MCF 10A (cell line): Measurements from ENCODE around the gene DPEP1. TPM values are rescaled to one million over a fixed set of nuclear protein-coding genes. Genes with fewer than 3 reads are reported as not detected.

Experiments used
- BruUV-seq: library from RNA; stranded (reverse); fragments of 400-500 nt; replicated peaks from 2 replicates; lab custom pipeline; 2021; lab: Mats Ljungman, UMichigan
- CTCF ChIA-PET: fragments of 300-600 bp; sonication (Branson Sonifier 250); formaldehyde crosslinking; extraction: SDS; loops from one replicate; lab custom pipeline; 2021; ENCODE audit warnings: antibody characterized with exemption, inconsistent platforms; lab: Yijun Ruan, JAX
- POLR2A ChIA-PET: fragments of 300-600, 350-650 bp; sonication (Branson Sonifier 250); formaldehyde crosslinking; extraction: SDS; loops from one replicate; lab custom pipeline; 2020; ENCODE audit warnings: antibody characterized with exemption, inconsistent platforms; lab: Yijun Ruan, JAX
- DNase-seq: peaks from one replicate; pipeline ENCODE4 v3.0.0-alpha.2; 2018; ENCODE audit not compliant: unreplicated experiment
- H3K27ac Mint-ChIP-seq: one replicate; pipeline ENCODE4 v1.8.0; 2022; ENCODE audit warnings: mild to moderate bottlenecking, low read depth, mixed read lengths; ENCODE audit not compliant: unreplicated experiment
- H3K27me3 Mint-ChIP-seq: one replicate; pipeline ENCODE4 v1.8.0; 2022; ENCODE audit warnings: mixed read lengths; ENCODE audit not compliant: insufficient read depth, unreplicated experiment
- H3K36me3 Mint-ChIP-seq: one replicate; pipeline ENCODE4 v1.8.0; 2022; ENCODE audit warnings: mild to moderate bottlenecking, moderate library complexity, mixed read lengths; ENCODE audit not compliant: insufficient read depth, unreplicated experiment
- H3K4me1 Mint-ChIP-seq: one replicate; pipeline ENCODE4 v1.8.0; 2022; ENCODE audit warnings: mixed read lengths; ENCODE audit not compliant: insufficient read depth, unreplicated experiment
- H3K4me3 Mint-ChIP-seq: one replicate; pipeline ENCODE4 v1.8.0; 2022; ENCODE audit warnings: mild to moderate bottlenecking, moderate library complexity, mixed read lengths; ENCODE audit not compliant: unreplicated experiment
- H3K9me3 Mint-ChIP-seq: one replicate; pipeline ENCODE4 v1.8.0; 2022; ENCODE audit warnings: mixed read lengths; ENCODE audit not compliant: unreplicated experiment
- intact Hi-C: fragments of 100-400 bp; cut with micrococcal nuclease; formaldehyde crosslinking; loops from 2 replicates; pipeline ENCODE4 v1.14.1; 2022
- total RNA-seq: library from RNA; stranded (reverse); gene quantifications from 2 replicates; pipeline ENCODE4 v1.2.3, GENCODE V29; 2022
- TF ChIP-seq, protein P1 (sequence below): fragments of 200-600 bp; IDR thresholded peaks from one replicate; pipeline ENCODE4 v1.8.0; 2022; ENCODE audit warnings: antibody characterized with exemption, mild to moderate bottlenecking; ENCODE audit not compliant: unreplicated experiment

Gene DPEP1
- total RNA-seq, 1 experiment from 2014 or later = 0.82 TPM

DNA sequence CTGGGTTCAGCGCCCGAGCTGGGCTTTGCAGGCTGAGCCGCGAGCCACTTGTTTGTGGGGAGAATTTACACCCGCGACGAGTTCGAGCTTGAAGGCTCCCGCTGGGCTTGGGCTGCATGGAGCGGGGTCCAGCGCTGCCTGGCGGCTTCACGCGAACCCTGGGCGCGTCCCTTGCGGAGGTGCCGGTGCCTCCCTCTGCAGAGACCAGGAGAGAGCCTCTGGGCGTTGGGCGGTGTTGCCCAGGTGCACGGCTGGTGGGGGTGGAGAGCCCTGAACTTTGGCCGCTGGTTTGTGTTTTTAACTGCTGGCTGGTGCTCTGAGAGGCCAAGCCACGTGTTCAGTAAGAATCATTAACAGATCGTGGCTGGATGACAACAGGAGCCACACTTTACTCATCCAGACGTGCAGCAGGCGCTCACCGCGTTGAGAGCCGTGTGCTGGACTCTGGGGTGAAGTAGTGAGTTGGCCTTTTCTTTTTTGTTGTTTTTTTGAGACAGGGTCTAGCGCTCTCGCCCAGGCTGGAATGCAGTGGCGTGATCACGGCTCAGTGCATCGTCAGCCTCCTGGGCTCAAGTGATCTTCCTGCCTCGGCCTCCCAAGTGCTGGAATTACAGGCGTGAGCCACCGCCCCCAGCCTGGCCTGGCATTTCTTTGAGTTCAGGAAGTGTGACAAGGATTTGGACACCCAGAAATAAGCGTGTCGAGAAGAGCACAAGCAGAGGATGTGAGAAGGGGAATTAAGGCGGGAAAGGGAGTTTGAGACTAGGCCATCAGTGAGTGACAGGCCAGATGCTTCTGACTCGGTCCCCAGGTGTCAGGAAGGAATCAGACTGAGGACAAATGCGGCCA lies 73.9 kb downstream of the DPEP1 start:
- DNase-seq = peak; percentile 20
- H3K4me1 Mint-ChIP-seq = peaks cover 6% of the 10 kb centered on the region
- H3K27ac Mint-ChIP-seq = peak overlapping the region; percentile 87
- H3K4me3 Mint-ChIP-seq = peak overlapping the region; percentile 88
- TF ChIP-seq, protein P1, sequence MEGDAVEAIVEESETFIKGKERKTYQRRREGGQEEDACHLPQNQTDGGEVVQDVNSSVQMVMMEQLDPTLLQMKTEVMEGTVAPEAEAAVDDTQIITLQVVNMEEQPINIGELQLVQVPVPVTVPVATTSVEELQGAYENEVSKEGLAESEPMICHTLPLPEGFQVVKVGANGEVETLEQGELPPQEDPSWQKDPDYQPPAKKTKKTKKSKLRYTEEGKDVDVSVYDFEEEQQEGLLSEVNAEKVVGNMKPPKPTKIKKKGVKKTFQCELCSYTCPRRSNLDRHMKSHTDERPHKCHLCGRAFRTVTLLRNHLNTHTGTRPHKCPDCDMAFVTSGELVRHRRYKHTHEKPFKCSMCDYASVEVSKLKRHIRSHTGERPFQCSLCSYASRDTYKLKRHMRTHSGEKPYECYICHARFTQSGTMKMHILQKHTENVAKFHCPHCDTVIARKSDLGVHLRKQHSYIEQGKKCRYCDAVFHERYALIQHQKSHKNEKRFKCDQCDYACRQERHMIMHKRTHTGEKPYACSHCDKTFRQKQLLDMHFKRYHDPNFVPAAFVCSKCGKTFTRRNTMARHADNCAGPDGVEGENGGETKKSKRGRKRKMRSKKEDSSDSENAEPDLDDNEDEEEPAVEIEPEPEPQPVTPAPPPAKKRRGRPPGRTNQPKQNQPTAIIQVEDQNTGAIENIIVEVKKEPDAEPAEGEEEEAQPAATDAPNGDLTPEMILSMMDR = no peak
- ChIA-PET CTCF (interaction anchor here (0.6 kb wide), 1 partner anchor 82 kb away, joined by 3 read pairs; no protein-coding TSS in a partner anchor), POLR2A (interaction anchor here (0.6 to 2.5 kb wide), 11 partner anchors 10 to 189 kb away, joined by 3 to 24 read pairs (median 9); partner anchors contain the start of genes CHMP1A, SPATA2L, SPATA33 and VPS9D1)
- TSS peak; percentile 55 for BruUV-seq
- H3K9me3 Mint-ChIP-seq = no peaks in the 10 kb centered on the region
- intact Hi-C loops = no loop called here
- peaks cover 27% of the 10 kb centered on the region for H3K36me3 Mint-ChIP-seq
- H3K27me3 Mint-ChIP-seq = no peaks in the 10 kb centered on the region

Other genes starting within 250 kb of the DPEP1 start
- gene ANKRD11, start 123.1 kb upstream of the DPEP1 start, total RNA-seq = 218 and 237 TPM in 2 replicates
- 82.4 and 92.3 TPM in 2 replicates for gene SPG7, start 105.2 kb upstream of the DPEP1 start, total RNA-seq
- gene RPL13, start 53.0 kb upstream of the DPEP1 start, total RNA-seq = 3,133 and 3,148 TPM in 2 replicates
- gene CPNE7, start 37.9 kb upstream of the DPEP1 start, total RNA-seq = 86.8 and 92.4 TPM in 2 replicates
- 59.7 and 62.4 TPM in 2 replicates for gene CHMP1A, start 44.1 kb downstream of the DPEP1 start, total RNA-seq
- 7.2 and 9.5 TPM in 2 replicates for gene SPATA33, start 44.2 kb downstream of the DPEP1 start, total RNA-seq
- 73.0 and 83.4 TPM in 2 replicates for gene CDK10, start 73.0 kb downstream of the DPEP1 start, total RNA-seq
- 12.1 and 12.5 TPM in 2 replicates for gene SPATA2L, start 88.1 kb downstream of the DPEP1 start, total RNA-seq
- gene VPS9D1, start 107.3 kb downstream of the DPEP1 start, total RNA-seq = 12.0 and 13.2 TPM in 2 replicates
- 32.7 and 33.6 TPM in 2 replicates for gene ZNF276, start 107.9 kb downstream of the DPEP1 start, total RNA-seq
- gene FANCA, start 203.0 kb downstream of the DPEP1 start, total RNA-seq = 18.5 and 30.6 TPM in 2 replicates
- 3.8 and 4.8 TPM in 2 replicates for gene SPIRE2, start 214.8 kb downstream of the DPEP1 start, total RNA-seq